ENCODE data around the gene PACS1. TPM values are rescaled to one million over a fixed set of nuclear protein-coding genes. Genes with fewer than 3 reads are reported as not detected.

Gene PACS1
- total RNA-seq, 5 donors from 2014 or later (not counting 1 experiment from before 2014, with no cell fraction given): 222 to 268 (median 236) TPM

GRCh38 chr11:66267379-66268243 is 197.5 kb downstream of the PACS1 start:
- Mint-ChIP-seq H3K9me3 (no peaks in the 10 kb centered on the region), H3K4me1 (peaks cover 38 to 43% (median 40%) of the 10 kb centered on the region in 3 donors), H3K36me3 (peaks cover 21% of the 10 kb centered on the region), H3K27me3 (no peaks in the 10 kb centered on the region), H3K4me3 (peak overlapping the region; percentile 86 to 94 (median 90)), H3K27ac (peak overlapping the region; percentile 88 to 91)
- 0% methylated on average over 37 of the region's 61 CpGs for WGBS (ENCODE audit: insufficient coverage)
- Histone ChIP-seq H3K9me3 (no peaks in the 10 kb centered on the region), H3K36me3 (ENCODE audit: control insufficient read depth in 2 of 2, extremely low read depth in 1 of 2, insufficient read depth in 1 of 2, low read length in 1 of 2) (peaks cover 23 to 45% of the 10 kb centered on the region in 2 donors), H3K27me3 (replicated peaks in 1 of 2; ENCODE audit: control insufficient read depth in 2 of 2, extremely low read depth in 1 of 2, insufficient read depth in 2 of 2, low read length in 1 of 2) (no peaks in the 10 kb centered on the region), H3K4me1 (ENCODE audit: control insufficient read depth in 1 of 2, extremely low read depth in 1 of 2, insufficient read depth in 2 of 2, low read length in 2 of 2) (peaks cover 6 to 53% of the 10 kb centered on the region in 2 experiments), H3K4me3 (ENCODE audit: control insufficient read depth in 1 of 2, extremely low read depth in 1 of 2, low read length in 1 of 2) (peak overlapping the region; percentile 89 to 94), H3K27ac (ENCODE audit: low read length) (peak overlapping the region; percentile 92)
- POLR2A ChIA-PET: interaction anchor here in 1 of 2 donors (0.6 to 1.1 kb wide), 3 partner anchors 21 to 769 kb away, joined by 3 to 5 read pairs (median 4); partner anchors contain the start of genes MALAT1, TMEM151A and YIF1A
- DNase-seq: peak; percentile 67 to 91 (median 81)
- CTCF ChIA-PET: interaction anchor here in 1 of 2 donors (0.5 to 1.7 kb wide), 6 partner anchors 14 to 408 kb away, joined by 3 to 5 read pairs (median 4); partner anchors contain the start of genes MUS81 and YIF1A
- ATAC-seq (replicated peaks in 1 of 4): peak; percentile 56 to 66 (median 64)

GRCh38 chr11:66268244-66268951 is 198.3 kb downstream of the PACS1 start, which contains the start of gene RAB1B:
RAB1B (plus strand) TSS chr11:66268639; CDS start chr11:66268680, 41 bp downstream.
- peaks cover 25% of the 10 kb centered on the region for H3K36me3 Mint-ChIP-seq
- no peaks in the 10 kb centered on the region for H3K27me3 Mint-ChIP-seq
- peak within 1 kb of the TSS; percentile 92 for H3K27ac ChIP-seq (ENCODE audit: low read length)
- ChIA-PET POLR2A (interaction anchor here in 1 of 2 donors (0.5 to 1.1 kb wide), 5 partner anchors 21 to 1159 kb away, joined by 3 to 6 read pairs (median 4); partner anchors contain the start of genes MALAT1, TMEM151A and YIF1A), CTCF (interaction anchor here in 1 of 2 donors (0.5 to 1.7 kb wide), 6 partner anchors 13 to 409 kb away, joined by 3 to 5 read pairs (median 4); partner anchors contain the start of genes MUS81 and YIF1A)
- no peaks in the 10 kb centered on the region for H3K9me3 Mint-ChIP-seq
- ATAC-seq (replicated peaks in 1 of 4) (peak; percentile 82 to 85 (median 84)), DNase-seq (peak; percentile 98 to 100 (median 99))
- peak within 1 kb of the TSS; percentile 86 to 94 (median 90) for H3K4me3 Mint-ChIP-seq
- H3K4me1 ChIP-seq (ENCODE audit: control insufficient read depth in 1 of 2, extremely low read depth in 1 of 2, insufficient read depth in 2 of 2, low read length in 2 of 2): peaks cover 6 to 61% of the 10 kb centered on the region in 2 experiments
- no peaks in the 10 kb centered on the region for H3K27me3 ChIP-seq (replicated peaks in 1 of 2; ENCODE audit: control insufficient read depth in 2 of 2, extremely low read depth in 1 of 2, insufficient read depth in 2 of 2, low read length in 1 of 2)
- no peaks in the 10 kb centered on the region for H3K9me3 ChIP-seq
- WGBS (ENCODE audit: insufficient coverage): under 1% methylated on average over 49 of the region's 64 CpGs
- H3K4me3 ChIP-seq (ENCODE audit: control insufficient read depth in 1 of 2, extremely low read depth in 1 of 2, low read length in 1 of 2): peak within 1 kb of the TSS; percentile 89 to 94
- peaks cover 25 to 45% of the 10 kb centered on the region in 2 donors for H3K36me3 ChIP-seq (ENCODE audit: control insufficient read depth in 2 of 2, extremely low read depth in 1 of 2, insufficient read depth in 1 of 2, low read length in 1 of 2)
- peaks cover 41 to 50% (median 46%) of the 10 kb centered on the region in 3 donors for H3K4me1 Mint-ChIP-seq
- H3K27ac Mint-ChIP-seq: peak within 1 kb of the TSS; percentile 88 to 91

GRCh38 chr11:66268952-66269905 is 199.2 kb downstream of the PACS1 start:
- peaks cover 6 to 67% of the 10 kb centered on the region in 2 experiments for H3K4me1 ChIP-seq (ENCODE audit: control insufficient read depth in 1 of 2, extremely low read depth in 1 of 2, insufficient read depth in 2 of 2, low read length in 2 of 2)

GRCh38 chr11:66271816-66272215 is 201.7 kb downstream of the PACS1 start:
- H3K9me3 Mint-ChIP-seq: no peaks in the 10 kb centered on the region
- H3K27ac Mint-ChIP-seq: peak overlapping the region; percentile 55 to 75
- Histone ChIP-seq H3K4me3 (ENCODE audit: control insufficient read depth in 1 of 2, extremely low read depth in 1 of 2, low read length in 1 of 2) (no peak overlapping the region), H3K4me1 (ENCODE audit: control insufficient read depth in 1 of 2, extremely low read depth in 1 of 2, insufficient read depth in 2 of 2, low read length in 2 of 2) (peaks cover 6 to 69% of the 10 kb centered on the region in 2 experiments), H3K27ac (ENCODE audit: low read length) (peak overlapping the region; percentile 38), H3K9me3 (no peaks in the 10 kb centered on the region), H3K27me3 (replicated peaks in 1 of 2; ENCODE audit: control insufficient read depth in 2 of 2, extremely low read depth in 1 of 2, insufficient read depth in 2 of 2, low read length in 1 of 2) (no peaks in the 10 kb centered on the region), H3K36me3 (ENCODE audit: control insufficient read depth in 2 of 2, extremely low read depth in 1 of 2, insufficient read depth in 1 of 2, low read length in 1 of 2) (peaks cover 27 to 44% of the 10 kb centered on the region in 2 donors)
- ChIA-PET CTCF (no interaction called here), POLR2A (interaction anchor here (0.6 kb wide), 2 partner anchors 89 to 212 kb away, joined by 4 to 7 read pairs; no protein-coding TSS in a partner anchor)
- peak overlapping the region in 1 of 3 donors; percentile 31 for H3K4me3 Mint-ChIP-seq
- no peaks in the 10 kb centered on the region for H3K27me3 Mint-ChIP-seq
- DNase-seq (no peak), ATAC-seq (replicated peaks in 1 of 4) (no peak)
- peaks cover 41 to 55% (median 48%) of the 10 kb centered on the region in 3 donors for H3K4me1 Mint-ChIP-seq
- H3K36me3 Mint-ChIP-seq: peaks cover 39% of the 10 kb centered on the region
- 90% methylated on average over 6 of the region's 7 CpGs for WGBS (ENCODE audit: insufficient coverage)

More at GRCh38 chr11:66268952-66269905, 199.2 kb downstream of the PACS1 start:
- 0% methylated on average over 19 of the region's 32 CpGs for WGBS (ENCODE audit: insufficient coverage)
- ChIA-PET POLR2A (interaction anchor here in 1 of 2 donors (0.5 kb wide), 2 partner anchors 385 to 1160 kb away, joined by 3 to 6 read pairs; no protein-coding TSS in a partner anchor), CTCF (interaction anchor here in 1 of 2 donors (1.7 kb wide), 1 partner anchor 409 kb away, joined by 5 read pairs; the partner anchor contains the start of gene MUS81)
- Mint-ChIP-seq H3K9me3 (no peaks in the 10 kb centered on the region), H3K36me3 (peaks cover 30% of the 10 kb centered on the region), H3K27me3 (no peaks in the 10 kb centered on the region), H3K4me3 (peak overlapping the region; percentile 86 to 94 (median 90)), H3K27ac (peak overlapping the region; percentile 88 to 91), H3K4me1 (peaks cover 41 to 55% (median 48%) of the 10 kb centered on the region in 3 donors)
- ATAC-seq (replicated peaks in 1 of 4) (no peak), DNase-seq (peak in 1 of 35 experiments; percentile 36)
- peak overlapping the region; percentile 89 to 94 for H3K4me3 ChIP-seq (ENCODE audit: control insufficient read depth in 1 of 2, extremely low read depth in 1 of 2, low read length in 1 of 2)
- H3K27ac ChIP-seq (ENCODE audit: low read length): peak overlapping the region; percentile 92
- H3K27me3 ChIP-seq (replicated peaks in 1 of 2; ENCODE audit: control insufficient read depth in 2 of 2, extremely low read depth in 1 of 2, insufficient read depth in 2 of 2, low read length in 1 of 2): no peaks in the 10 kb centered on the region
- peaks cover 23 to 50% of the 10 kb centered on the region in 2 donors for H3K36me3 ChIP-seq (ENCODE audit: control insufficient read depth in 2 of 2, extremely low read depth in 1 of 2, insufficient read depth in 1 of 2, low read length in 1 of 2)
- H3K9me3 ChIP-seq: no peaks in the 10 kb centered on the region

GRCh38 chr11:66272596-66272995 is 202.5 kb downstream of the PACS1 start:
- H3K9me3 Mint-ChIP-seq: no peaks in the 10 kb centered on the region
- no peaks in the 10 kb centered on the region for H3K27me3 ChIP-seq (replicated peaks in 1 of 2; ENCODE audit: control insufficient read depth in 2 of 2, extremely low read depth in 1 of 2, insufficient read depth in 2 of 2, low read length in 1 of 2)
- peaks cover 42% of the 10 kb centered on the region for H3K36me3 Mint-ChIP-seq
- ChIA-PET POLR2A (interaction anchor here in 1 of 2 donors (0.7 kb wide), 1 partner anchor 10 kb away, joined by 4 read pairs; no protein-coding TSS in a partner anchor), CTCF (interaction anchor here in 1 of 2 donors (0.9 to 1.0 kb wide), 2 partner anchors 16 to 40 kb away, joined by 3 to 4 read pairs; partner anchors contain the start of gene YIF1A)
- peaks cover 27 to 44% of the 10 kb centered on the region in 2 donors for H3K36me3 ChIP-seq (ENCODE audit: control insufficient read depth in 2 of 2, extremely low read depth in 1 of 2, insufficient read depth in 1 of 2, low read length in 1 of 2)
- no peak overlapping the region for H3K4me3 ChIP-seq (ENCODE audit: control insufficient read depth in 1 of 2, extremely low read depth in 1 of 2, low read length in 1 of 2)
- H3K27ac Mint-ChIP-seq: peak overlapping the region in 1 of 2 donors; percentile 39
- ATAC-seq (replicated peaks in 1 of 4) (no peak), DNase-seq (peak in 11 of 35 experiments; percentile 22 to 62 (median 29))
- 44% methylated on average over 2 of the region's 2 CpGs for WGBS (ENCODE audit: insufficient coverage)
- H3K27ac ChIP-seq (ENCODE audit: low read length): peak overlapping the region; percentile 0
- no peaks in the 10 kb centered on the region for H3K9me3 ChIP-seq
- H3K4me3 Mint-ChIP-seq: peak overlapping the region in 1 of 3 donors; percentile 29
- H3K27me3 Mint-ChIP-seq: no peaks in the 10 kb centered on the region
- peaks cover 42 to 58% (median 50%) of the 10 kb centered on the region in 3 donors for H3K4me1 Mint-ChIP-seq
- peaks cover 6 to 69% of the 10 kb centered on the region in 2 experiments for H3K4me1 ChIP-seq (ENCODE audit: control insufficient read depth in 1 of 2, extremely low read depth in 1 of 2, insufficient read depth in 2 of 2, low read length in 2 of 2)

All from T-cell (primary cell).